ENCODE data around the gene CFAP70.
"Not testable (repeated sequence)": the region's sequence is repeated elsewhere in the genome, so short reads cannot be mapped to it uniquely, and the experiment has no call there.

Gene CFAP70

DNA sequence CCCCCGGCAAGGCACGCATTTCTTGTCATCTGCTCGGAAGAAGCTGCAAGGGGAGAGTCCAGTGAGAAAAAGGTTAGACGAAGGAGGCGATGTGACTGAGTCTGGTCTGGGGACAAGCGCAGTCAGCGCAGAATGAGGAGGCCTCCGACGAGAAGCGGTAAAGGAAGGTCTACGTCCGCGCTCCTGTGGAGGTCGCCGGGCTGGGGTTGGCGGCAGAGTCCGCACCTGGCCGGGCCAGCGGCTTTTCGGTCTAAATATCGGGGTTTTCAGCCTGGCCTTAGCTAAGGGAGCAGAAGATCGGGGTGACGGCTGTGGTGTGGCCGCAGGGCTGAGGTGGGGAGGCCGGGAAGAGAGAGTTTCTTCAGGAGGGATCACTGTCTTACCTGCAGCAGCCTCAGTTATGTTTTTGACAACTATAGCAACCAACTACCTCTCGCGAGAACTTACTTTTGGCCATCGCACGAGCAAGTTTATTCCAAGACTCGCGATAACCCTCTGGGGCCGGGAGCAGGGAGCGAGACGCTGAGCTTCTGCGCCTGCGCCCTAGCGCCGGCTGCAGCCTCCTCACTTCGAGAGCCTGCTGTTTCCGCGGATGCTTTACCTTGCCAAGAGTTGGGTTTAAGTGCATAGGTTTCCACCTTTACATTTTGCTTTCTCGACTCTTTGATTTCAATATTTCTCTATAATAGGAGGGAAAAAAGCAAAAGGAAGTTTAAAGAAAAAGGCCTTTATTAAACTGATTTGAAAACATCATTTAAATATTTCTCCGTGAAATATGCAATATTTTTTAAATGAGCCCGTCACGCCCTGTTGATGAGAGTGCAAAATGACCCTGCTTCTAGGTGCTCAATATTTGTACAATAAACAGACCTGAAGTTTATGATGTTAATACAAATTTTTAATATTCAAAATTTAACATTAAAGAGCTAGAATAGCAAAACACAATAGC, at the start of gene CFAP70:
TSS of gene CFAP70 (minus strand) at position 534 of the 949 bp plus-strand sequence. CDS start 4,068 bp downstream, outside the sequence.
- peak; percentile 92 for DNase-seq

GRCh38 chr10:73408061-73408460, 49.4 kb upstream of the CFAP70 start:
- no peak for DNase-seq

DNA sequence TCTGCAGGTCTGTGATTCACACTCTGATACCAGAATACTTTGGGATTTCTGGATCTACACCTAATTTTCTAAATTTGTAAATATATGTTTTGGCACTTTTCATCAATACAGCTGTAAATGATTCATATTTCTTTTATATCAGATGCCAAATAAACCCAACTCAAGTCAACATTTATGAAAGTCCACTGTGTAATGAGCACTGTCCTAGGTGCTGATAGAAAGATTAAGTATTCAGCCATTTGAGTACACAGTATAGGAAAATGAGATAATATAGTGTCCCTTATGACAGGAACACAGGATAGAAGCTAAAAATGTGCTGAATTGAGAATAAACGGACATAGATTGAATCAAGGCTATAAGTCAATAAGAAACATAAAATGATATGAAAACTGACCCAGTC, 48.8 kb upstream of the CFAP70 start:
- DNase-seq = no peak

DNA sequence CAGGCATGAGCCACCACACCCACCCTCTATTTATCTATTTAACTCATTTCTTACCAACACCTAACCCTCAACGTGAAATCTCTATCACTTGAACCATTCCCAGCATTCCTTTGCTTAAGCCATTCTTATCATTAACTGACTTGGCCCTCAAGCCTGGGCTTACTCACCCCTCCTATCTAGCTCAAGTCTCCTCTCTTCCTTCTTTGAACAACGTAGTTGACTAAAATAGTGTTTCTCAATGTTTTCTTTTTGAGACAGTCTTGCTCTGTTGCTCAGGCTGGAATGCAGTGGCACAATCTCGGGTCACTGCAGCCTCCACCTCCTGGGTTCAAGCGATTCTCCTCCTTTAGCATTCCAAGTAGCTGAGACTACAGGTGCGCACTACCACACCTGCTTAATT, 48.2 kb upstream of the CFAP70 start:
- no peak for DNase-seq

DNA sequence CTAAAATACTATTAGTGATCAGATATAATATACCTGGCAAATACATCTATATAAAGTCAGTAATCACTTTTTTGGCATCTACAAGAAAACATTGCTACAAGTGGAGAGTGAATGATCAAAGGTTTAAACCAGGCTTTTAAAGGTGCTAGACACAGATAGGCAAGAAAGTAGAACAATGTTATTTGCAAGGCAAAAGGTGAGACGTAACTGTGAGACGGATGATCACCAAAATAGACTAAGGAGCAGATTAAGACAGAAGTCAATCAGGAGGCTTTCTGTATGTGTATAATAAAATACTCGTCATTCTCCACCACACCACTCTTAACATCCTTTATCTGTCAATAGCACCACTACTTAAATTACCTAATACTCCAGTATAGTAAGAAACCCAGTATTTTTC, 46.9 kb upstream of the CFAP70 start:
- DNase-seq = no peak

DNA sequence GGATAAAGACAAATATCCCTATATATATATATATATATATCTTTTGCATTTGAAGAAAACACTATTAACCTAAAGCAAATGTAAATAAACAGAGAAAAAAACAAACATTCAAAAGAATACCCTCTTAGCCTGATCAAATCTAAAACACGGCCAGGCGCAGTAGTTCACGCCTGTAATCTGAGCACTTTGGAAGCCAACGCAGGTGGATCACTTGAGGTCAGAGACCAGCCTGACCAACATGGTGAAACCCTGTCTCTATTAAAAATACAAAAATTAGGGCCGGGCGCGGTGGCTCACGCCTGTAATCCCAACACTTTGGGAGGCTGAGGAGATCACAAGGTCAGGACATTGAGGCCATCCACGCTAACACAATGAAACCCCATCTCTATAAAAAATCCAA, 46.0 kb upstream of the CFAP70 start:
- no peak for DNase-seq

GRCh38 chr10:73401636-73402035, 43.0 kb upstream of the CFAP70 start:
- no peak for DNase-seq

- no peak for DNase-seq
Measured at GRCh38 chr10:73399063-73399462, 40.4 kb upstream of the CFAP70 start.

GRCh38 chr10:73398024-73398423, 39.4 kb upstream of the CFAP70 start:
- DNase-seq = no peak

- not testable (repeated sequence) for DNase-seq
Measured at GRCh38 chr10:73394325-73394724, 35.7 kb upstream of the CFAP70 start.

DNA sequence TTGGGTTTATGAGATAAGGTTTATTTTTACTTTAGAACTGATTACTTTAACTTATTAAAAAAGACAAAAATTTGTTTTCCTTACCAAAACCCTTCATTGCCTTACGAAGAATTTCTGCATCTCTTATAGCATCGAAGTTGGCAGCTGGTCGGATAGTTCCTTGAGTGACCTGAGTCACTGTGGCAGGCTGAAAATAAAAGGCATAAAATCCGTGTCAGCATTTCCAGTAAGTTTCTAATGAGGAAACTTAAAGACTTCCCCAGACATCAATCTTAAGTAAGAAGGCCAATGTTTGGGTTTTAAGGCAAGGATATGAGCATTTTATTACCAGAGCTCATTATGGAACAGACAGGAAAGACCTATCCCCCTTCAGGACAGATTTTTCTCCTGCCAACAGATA, 29.6 kb upstream of the CFAP70 start:
- DNase-seq = no peak

- DNase-seq = no peak
Measured at GRCh38 chr10:73386583-73386982, 27.9 kb upstream of the CFAP70 start.

- no peak for DNase-seq
Measured at GRCh38 chr10:73379064-73379748, 20.5 kb upstream of the CFAP70 start.

DNA sequence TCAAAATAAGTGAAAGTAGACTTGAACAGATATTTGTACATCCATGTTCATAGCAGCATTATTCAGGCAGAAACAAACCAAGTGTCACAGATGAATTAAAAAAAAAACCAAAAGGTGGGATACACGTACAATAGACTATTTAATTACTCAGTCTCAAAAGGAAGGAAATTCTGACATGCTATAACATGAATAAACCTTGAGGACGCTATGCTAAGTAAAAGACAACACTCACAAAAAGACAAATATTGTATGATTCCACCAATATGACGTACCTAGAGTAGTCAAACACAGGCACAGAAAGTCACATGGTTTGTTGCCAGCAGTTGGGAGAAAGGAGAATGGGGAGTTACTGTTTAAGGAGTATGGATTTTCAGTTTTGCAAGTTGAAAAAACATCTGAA, 18.0 kb upstream of the CFAP70 start:
- no peak for DNase-seq

- DNase-seq = no peak
Measured at GRCh38 chr10:73368238-73368637, 9.6 kb upstream of the CFAP70 start.

DNA sequence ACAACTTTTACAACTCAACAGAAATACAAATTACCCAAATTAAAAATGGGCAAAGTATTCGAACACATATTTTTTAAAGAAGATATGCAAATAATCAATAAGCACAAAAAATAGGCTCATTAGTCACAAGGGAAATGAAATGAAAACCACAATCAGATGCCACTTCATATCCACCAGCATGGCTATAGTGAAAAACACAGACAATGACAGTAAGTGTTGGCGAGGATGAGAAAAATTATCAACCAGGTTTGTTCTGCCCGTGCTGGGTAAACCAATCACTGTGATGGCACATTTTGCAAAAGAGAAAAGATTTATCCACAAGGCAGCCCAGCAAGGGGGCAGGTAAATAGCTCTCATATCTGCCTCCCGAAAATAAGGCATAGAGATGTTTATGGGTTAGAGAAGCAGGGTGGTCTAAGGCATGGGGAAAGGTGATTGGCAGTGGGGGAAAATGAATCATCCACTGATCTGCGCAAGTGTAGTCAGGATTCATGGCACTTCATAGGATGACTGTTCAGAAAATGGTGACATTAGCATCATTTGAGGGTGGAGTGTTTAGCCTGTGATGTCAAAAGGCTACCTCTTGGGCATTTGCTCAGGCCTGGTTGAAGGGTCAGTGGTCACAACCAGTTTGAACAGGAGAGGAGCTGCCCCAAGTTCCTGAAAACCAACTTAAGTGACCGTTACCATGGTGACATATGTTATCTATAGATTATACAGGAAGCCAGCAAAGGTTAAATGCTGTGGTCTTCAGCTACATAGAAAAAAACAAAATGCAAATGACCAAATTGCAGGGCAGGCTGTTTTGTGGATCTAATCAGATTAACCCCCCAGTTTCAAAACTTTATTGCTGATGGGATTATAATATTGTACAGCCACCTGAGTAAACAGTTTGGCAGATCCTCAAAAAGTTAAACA, 8.0 kb upstream of the CFAP70 start:
- no peak for DNase-seq

- DNase-seq = no peak
Measured at GRCh38 chr10:73364964-73365363, 6.3 kb upstream of the CFAP70 start.

- no peak for DNase-seq
Measured at GRCh38 chr10:73359492-73359891, 828 bp upstream of the CFAP70 start.

DNA sequence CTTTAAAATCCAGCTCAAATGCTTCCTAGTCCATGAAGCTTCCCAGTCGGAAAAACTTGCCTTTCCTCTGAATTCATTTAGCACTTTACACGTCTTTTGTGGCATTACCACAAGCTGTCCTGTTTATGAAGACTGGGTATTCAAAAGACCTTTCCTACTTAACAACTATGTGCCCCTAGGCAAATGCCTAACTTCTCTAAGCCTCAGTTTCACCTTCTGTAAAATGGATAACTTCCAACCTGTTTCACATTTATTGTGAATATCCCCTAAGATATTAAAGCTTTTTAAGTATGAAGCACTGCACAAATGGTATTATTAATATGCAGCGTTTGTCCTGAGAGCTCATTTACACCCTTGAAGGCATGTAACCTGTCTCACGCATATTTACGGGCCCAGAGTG, 843 bp downstream of the CFAP70 start:
- DNase-seq = no peak

- DNase-seq = no peak
Measured at GRCh38 chr10:73357166-73357565, 1.5 kb downstream of the CFAP70 start.

DNA sequence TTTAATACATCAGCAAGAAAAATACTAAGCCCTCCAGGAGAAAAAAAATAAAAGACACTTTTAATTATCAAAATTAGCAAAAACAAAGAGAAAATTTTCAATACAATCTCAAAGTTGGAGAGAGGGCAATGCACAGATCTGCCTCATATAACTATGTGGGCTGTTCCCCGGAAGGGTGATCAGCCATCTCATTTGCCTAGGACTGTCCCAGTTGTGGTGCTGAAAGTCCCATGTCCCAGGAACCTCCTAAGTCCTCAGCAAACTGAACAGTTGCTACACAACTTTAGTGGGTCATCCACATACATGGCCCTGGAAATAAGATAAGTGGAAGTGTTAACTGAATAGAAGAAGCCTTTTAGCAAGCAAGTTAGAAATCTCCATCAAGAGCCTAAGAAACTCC, 14.4 kb downstream of the CFAP70 start:
- no peak for DNase-seq

- DNase-seq = no peak
Measured at GRCh38 chr10:73340121-73340520, 18.5 kb downstream of the CFAP70 start.

GRCh38 chr10:73339436-73339835, 19.2 kb downstream of the CFAP70 start:
- DNase-seq = no peak

All from NCI-H2171 treated with DMSO at 0.1 percent for 48 hours (cell line).